Measurements from ENCODE around the gene OR5B12.

DNA sequence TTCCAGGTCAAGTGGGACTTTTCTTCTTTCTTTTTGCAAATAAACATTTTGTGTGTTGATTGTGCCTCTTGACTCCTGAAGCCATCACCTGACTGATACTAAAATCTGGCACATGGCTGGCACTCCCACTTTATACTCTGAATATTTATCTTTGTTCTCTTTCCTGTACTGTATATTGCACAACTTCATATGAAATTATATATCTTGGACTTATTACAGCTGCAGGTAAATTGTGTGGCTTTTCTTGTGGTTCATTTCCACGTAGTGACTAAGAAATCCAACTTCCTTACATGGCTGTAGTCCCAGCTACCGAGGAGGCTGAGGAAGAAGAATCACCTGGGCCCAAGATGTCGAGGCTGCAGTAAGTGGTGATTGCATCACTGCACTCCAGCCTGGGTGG is 23.7 kb upstream of the OR5B12 start:
- TF ChIP-seq FOXM1 (IDR thresholded peaks at IDR 0.05; ENCODE audit: low read depth): no peak
- no peak for TF ChIP-seq FOXM1 (CRISPR knock-in tag; IDR thresholded peaks at IDR 0.05; ENCODE audit: low read depth)
- TF ChIP-seq HEY1 (CRISPR knock-in tag; IDR thresholded peaks at IDR 0.05; ENCODE audit: borderline replicate concordance): no peak
- TF ChIP-seq, protein P1, sequence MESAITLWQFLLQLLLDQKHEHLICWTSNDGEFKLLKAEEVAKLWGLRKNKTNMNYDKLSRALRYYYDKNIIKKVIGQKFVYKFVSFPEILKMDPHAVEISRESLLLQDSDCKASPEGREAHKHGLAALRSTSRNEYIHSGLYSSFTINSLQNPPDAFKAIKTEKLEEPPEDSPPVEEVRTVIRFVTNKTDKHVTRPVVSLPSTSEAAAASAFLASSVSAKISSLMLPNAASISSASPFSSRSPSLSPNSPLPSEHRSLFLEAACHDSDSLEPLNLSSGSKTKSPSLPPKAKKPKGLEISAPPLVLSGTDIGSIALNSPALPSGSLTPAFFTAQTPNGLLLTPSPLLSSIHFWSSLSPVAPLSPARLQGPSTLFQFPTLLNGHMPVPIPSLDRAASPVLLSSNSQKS (CRISPR knock-in tag; IDR thresholded peaks at IDR 0.05): no peak
